ENCODE measurements around the gene ECE2. TPM values are rescaled to one million over a fixed set of nuclear protein-coding genes. Genes with fewer than 3 reads are reported as not detected.

Gene ECE2
- total and polyA plus RNA-seq, 4 donors: not detected

GRCh38 chr3:184298759-184299487 is 23.1 kb downstream of the ECE2 start, which contains the start of gene PSMD2 (continued):
- TF ChIP-seq JUND (IDR thresholded peaks at IDR 0.05) (no peak), CTCF (IDR thresholded peaks at IDR 0.05; ENCODE audit: low read depth, low read length, missing input control) (no peak), RXRA (IDR thresholded peaks at IDR 0.05) (peak; percentile 14 to 28), HNF4G (IDR thresholded peaks at IDR 0.05) (no peak), FOXA1 (IDR thresholded peaks at IDR 0.05) (no peak), GABPA (IDR thresholded peaks at IDR 0.05 in 1 of 2, conservative IDR thresholded peaks at IDR 0.05 in 1 of 2) (peak in 1 of 2 donors; percentile 83), FOXA2 (IDR thresholded peaks at IDR 0.05) (no peak), ATF3 (IDR thresholded peaks at IDR 0.05) (no peak), SP1 (IDR thresholded peaks at IDR 0.05) (peak; percentile 40)

GRCh38 chr3:184299488-184300377 is 23.9 kb downstream of the ECE2 start:
- TF ChIP-seq HNF4G (IDR thresholded peaks at IDR 0.05) (no peak), JUND (IDR thresholded peaks at IDR 0.05) (no peak), RXRA (IDR thresholded peaks at IDR 0.05) (no peak), TAF1 (conservative IDR thresholded peaks at IDR 0.05) (no peak), YY1 (IDR thresholded peaks at IDR 0.05) (no peak), HNF4A (conservative IDR thresholded peaks at IDR 0.05) (no peak), CTCF (IDR thresholded peaks at IDR 0.05; ENCODE audit: low read depth, low read length, missing input control) (no peak), ZBTB33 (IDR thresholded peaks at IDR 0.05) (no peak), SP1 (IDR thresholded peaks at IDR 0.05) (no peak), ATF3 (IDR thresholded peaks at IDR 0.05) (no peak), FOXA1 (IDR thresholded peaks at IDR 0.05) (no peak)
- TF ChIP-seq, protein P1, sequence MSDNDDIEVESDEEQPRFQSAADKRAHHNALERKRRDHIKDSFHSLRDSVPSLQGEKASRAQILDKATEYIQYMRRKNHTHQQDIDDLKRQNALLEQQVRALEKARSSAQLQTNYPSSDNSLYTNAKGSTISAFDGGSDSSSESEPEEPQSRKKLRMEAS (IDR thresholded peaks at IDR 0.05): no peak
- peak overlapping the region; percentile 50 to 55 for H3K27ac ChIP-seq (ENCODE audit: low read depth in 1 of 2, low read length in 2 of 2)
- H3K27me3 ChIP-seq (ENCODE audit: control insufficient read depth in 4 of 4, insufficient read depth in 4 of 4, low read length in 3 of 4): no peaks in the 10 kb centered on the region
- H3K9ac ChIP-seq (ENCODE audit: low read depth in 1 of 2, low read length in 2 of 2): peak overlapping the region; percentile 61 to 94
- no peak for DNase-seq (ENCODE audit: low spot score)
- H3K9me3 ChIP-seq (ENCODE audit: control insufficient read depth in 4 of 4, low read length in 3 of 4): no peaks in the 10 kb centered on the region
- H3K4me1 ChIP-seq (ENCODE audit: control insufficient read depth in 4 of 4, insufficient read depth in 4 of 4, low read length in 3 of 4): peaks cover 0 to 17% (median 13%) of the 10 kb centered on the region in 4 donors
- WGBS: 16% methylated on average over 29 of the region's 29 CpGs
- H3K4me3 ChIP-seq (ENCODE audit: low read depth in 1 of 3, low read length in 3 of 3): peak overlapping the region; percentile 77 to 98 (median 79)
- peaks cover 4 to 40% (median 36%) of the 10 kb centered on the region in 4 donors for H3K36me3 ChIP-seq (ENCODE audit: control insufficient read depth in 4 of 4, insufficient read depth in 3 of 4, low read depth in 1 of 4, low read length in 3 of 4)
